Left cardiac atrium (tissue), 4 donors: ENCODE data around the gene PLPP3. TPM values are rescaled to one million over a fixed set of nuclear protein-coding genes. Genes with fewer than 3 reads are reported as not detected.
"Not testable (repeated sequence)": the region's sequence is repeated elsewhere in the genome, so short reads cannot be mapped to it uniquely, and the experiment has no call there.

Source experiments
- ATAC-seq, 2 donors: fragments of 200-7000 bp; cut with Tn5 transposase; one replicate each; pipeline ENCODE4 v1.9.1; 2020; ENCODE audit warnings: mild to moderate bottlenecking in 2 of 2, moderate library complexity in 2 of 2
- DNase-seq: peaks from one replicate; pipeline ENCODE4 v3.0.0-alpha.2; 2020
- intact Hi-C, 2 donors: fragments of 100-400 bp; cut with DNase I; formaldehyde crosslinking; loops; one replicate each; pipeline versions ENCODE4 v1.14.1 to v1.15.1; 2022 to 2023
- long read RNA-seq: library from polyadenylated mRNA; unstranded; transcript quantifications from one replicate; pipeline ENCODE4 v2.0.0, GENCODE V29; 2021
- total RNA-seq, 2 donors: library from RNA; stranded (reverse); fragmentation: NEBNext Ultra II Directional; extraction: Animal tissue kit (Norgen Biotek cat#: 25700); gene quantifications; one replicate each; pipeline ENCODE4 v1.2.1, GENCODE V29; 2021
- donor health status: DM: no; HTN: yes; CAD: no.
- donor health status: DM: no; HTN: yes; CAD: no; lungs with severe emphysema.
- donor health status: DM: yes; HTN: yes; CAD: no.
- donor health status: Dilated cardiomyopathy.

The PLPP3 gene
- 100 to 1,000 TPM in 1 of 2 donors, 10 to 100 TPM in 1; 85.1 to 115 TPM for total RNA-seq
- long read RNA-seq, transcript PLPP3-201 (6 exons, 3,292 nt), result major isoform, 38 of 48 reads
- long read RNA-seq, partial matches to known transcripts, result 4 of 48 reads
- long read RNA-seq, other reads (novel, unspliced or antisense), result 2 of 48 reads

DNA sequence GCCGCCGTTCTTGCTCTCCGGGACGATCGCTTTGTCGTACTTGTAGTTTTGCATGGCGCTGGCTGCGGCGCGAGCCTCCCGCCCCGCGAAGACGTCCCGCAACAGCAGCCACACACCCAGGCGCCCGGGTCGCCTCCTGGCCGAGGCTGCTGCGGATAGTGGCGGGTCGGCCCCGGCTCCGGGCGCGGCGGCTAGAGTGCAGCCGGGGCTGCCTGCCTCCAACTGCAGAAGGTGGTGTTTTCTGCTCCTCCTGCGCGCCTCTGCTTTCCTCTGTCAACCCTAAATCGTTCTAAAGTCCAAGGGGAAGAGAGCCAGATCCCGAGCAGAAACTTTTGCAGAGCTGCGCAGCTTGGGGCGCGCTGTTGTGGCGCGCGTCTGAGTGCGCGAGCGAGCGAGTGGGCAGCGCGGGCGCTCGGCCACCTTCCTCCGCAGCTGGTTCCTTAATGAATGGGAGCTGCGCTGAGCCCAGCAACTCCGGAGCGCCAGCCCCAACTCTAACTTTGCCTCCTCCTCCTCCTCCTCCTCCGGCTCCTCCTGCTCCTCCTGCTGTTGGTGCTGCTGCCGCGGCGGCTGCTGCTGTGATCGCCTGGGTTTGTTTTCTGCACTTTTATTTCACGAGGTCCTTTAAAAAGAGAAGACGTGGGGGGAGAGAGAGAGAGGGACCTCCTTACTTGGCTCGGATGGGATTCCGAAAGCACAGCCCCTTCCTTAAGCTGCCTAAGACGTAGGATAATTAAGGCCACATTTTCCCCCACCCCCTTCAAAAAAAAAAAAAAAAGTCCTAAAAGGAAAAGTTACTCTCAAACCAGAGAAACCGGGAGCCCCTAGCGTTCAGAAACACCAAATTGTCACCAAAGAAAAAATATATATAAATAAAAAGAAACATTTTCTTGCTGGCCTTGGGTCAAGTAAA lies at the start of gene PLPP3:
TSS of gene PLPP3 (minus strand) at position 601 of the 913 bp plus-strand sequence. CDS start at position 54, 547 bp downstream.
- intact Hi-C loops, result loop anchor here (5.0 to 10.0 kb wide), 4 partner anchors 67 to 224 kb away; no protein-coding TSS in a partner anchor

GRCh38 chr1:56627636-56628039 lies 48.3 kb upstream of the PLPP3 start:
- ATAC-seq, result no peak
- intact Hi-C loops, result no loop called here
- DNase-seq, result no peak

More for the DNA sequence above, at the start of gene PLPP3:
- DNase-seq, result peak; percentile 89
- peak; percentile 91 to 96 for ATAC-seq

DNA sequence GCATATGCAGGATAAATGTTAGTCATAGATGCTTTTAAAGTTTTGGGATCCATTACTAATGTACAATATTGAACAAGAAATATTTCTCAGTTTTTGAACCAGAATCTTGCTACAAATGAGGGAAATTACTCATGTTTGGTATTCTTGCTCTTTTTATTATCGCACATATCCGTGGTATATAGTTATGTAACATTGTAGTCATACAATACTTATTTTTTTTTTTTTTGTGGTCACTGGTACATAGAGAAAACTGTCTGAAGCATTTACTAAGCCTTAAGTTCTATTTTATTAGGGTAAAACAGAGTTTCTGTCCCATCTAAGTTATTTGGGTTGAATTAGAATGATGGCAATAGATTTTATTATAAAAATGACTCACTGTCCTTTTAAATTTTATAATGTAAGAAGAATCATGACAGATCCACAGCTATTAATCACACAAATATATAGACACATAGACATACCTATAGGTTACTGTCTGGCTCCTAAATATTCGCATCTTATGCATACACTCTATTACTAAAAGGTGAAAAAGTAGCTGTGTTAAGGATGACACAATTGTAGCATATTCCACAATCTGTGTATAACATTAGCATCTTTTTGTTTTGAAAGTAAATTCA lies 47.8 kb upstream of the PLPP3 start:
- intact Hi-C loops, result no loop called here
- ATAC-seq, result no peak
- DNase-seq, result no peak

DNA sequence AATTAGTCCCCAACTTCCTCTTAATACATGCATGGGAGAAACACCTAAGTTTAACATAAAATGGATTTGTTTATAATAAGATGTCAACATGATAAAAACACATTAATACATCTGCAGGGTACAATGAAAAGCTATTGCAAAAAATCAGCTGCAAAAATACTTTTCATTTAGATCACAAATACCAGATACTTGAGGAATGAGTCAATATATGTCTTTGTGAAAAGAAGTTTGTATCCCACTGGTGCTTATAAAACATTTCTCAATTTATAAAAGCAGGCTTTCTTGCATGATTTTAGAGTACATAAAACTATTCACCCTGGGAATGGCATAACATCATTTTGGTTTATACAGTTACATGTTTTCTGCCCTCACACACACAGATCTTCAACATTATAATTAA lies 47.2 kb upstream of the PLPP3 start:
- no peak for ATAC-seq
- intact Hi-C loops, result no loop called here
- no peak for DNase-seq

DNA sequence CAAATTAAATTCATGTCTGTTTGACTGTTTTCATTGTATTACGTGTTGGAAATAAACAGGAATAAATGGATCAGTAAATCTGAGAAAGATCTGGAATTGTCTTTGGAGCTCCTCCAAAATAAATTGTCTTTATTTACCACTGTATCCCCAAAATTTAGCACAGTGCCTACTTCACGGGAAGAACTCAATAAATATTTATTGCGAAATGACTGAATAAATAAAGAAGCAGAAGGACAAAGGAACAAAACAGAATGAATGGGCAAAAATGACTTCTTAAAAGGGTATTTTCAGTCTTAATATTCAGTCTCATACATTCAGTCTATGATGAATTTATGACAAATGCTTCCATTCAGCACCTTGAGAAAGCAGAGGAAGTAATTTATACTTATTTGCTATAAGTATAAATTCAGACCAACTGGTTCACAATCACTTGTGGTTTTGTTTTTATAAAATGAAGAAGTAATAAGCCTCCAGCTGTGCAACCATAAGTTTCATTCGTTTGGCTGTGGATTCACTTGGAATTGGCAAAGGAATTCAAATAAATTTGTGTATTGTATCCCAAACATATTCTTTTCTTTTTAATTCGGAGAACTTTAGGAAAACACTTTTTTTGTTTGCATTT lies 46.6 kb upstream of the PLPP3 start:
- ATAC-seq (no peak), DNase-seq (no peak)

DNA sequence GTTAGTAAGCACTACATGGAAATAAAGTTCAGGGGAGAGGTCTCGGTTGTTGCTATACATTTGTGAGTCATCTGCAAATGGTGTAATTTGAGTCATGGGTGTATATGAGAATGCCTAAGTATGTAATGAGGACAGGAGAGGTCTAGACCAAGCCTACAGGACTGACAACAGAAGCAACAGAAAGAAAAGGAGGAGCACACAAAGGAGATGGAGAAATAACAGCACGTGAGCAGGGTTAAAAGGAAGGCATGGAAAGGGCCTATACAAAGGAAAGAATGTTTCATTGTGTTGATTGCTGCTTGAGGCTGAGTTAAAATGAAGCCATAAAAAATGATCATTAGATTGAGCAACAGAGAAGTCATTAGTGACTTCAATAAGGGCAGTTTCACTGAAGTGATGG lies 37.8 kb upstream of the PLPP3 start:
- intact Hi-C loops, result no loop called here
- no peak for ATAC-seq
- no peak for DNase-seq

More for the DNA sequence above, 46.6 kb upstream of the PLPP3 start:
- intact Hi-C loops, result no loop called here

GRCh38 chr1:56610770-56611169 lies 31.4 kb upstream of the PLPP3 start:
- DNase-seq, intact Hi-C loops, ATAC-seq: not testable (repeated sequence)

DNA sequence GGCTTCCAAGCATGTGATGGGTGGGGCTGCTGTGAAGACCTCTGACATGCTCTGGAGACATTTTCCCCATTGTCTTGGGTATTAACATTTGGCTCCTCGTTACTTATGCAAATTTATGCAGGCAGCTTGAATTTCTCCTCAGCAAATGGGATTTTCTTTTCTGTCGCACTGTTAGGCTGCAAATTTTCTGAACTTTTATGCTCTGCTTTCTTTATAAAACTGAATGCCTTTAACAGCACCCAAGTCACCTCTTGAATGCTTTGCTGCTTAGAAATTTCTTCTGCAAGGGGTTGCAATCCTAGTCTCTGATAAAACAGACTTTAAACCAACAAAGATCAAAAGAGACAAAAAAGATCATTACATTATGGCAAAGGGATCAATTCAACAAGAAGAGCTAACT lies 30.7 kb upstream of the PLPP3 start:
- DNase-seq, intact Hi-C loops, ATAC-seq: not testable (repeated sequence)

DNA sequence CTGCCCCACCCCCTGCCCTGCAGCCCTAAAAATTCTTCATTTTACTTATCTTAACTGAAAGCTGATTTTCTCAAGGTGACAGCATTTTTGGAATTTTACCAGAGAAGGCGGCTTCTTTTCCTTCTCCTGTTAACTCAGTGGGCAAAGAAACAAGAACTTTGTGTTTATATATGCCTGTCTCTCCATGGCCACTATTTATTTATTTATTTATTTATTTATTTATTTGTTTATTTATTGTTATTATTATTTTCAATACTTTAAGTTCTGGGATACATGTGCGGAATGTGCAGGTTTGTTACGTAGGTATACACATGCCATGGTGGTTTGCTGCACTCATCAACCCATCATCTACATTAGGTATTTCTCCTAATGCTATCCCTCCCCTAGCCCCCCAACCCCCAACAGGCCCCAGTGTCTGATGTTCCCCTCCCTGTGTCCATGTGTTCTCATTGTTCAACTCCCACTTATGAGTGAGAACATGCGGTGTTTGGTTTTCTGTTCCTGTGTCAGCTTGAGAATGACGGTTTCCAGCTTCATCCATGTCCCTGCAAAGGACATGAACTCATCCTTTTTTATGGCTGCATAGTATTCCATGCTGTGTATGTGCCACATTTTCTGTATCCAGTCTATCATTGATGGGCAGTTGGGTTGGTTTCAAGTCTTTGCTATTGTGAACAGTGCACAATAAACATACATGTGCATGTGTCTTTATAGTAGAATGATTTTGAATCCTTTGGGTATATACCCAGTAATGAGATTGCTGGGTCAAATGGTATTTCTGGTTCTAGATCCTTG lies 16.2 kb upstream of the PLPP3 start:
- ATAC-seq, intact Hi-C loops: not testable (repeated sequence)

DNA sequence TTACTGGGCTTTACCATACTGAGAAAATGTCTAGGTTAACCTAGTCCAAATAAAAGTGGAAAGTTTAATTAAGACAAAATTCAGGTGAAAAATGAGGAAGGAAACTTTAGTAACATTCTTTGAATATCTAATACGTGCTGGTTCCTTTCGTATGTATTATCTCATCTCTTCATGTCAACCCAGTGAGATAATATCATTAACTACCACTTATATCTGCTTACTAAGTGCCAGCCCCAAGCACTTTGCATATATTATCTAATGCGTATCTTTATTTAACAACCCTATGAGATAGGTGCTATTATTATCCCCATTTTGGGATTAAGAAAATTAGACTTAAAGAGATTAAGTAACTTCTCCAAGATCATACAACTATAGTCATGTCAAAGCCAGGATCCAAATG lies 12.5 kb upstream of the PLPP3 start:
- DNase-seq (no peak), ATAC-seq (no peak)
- intact Hi-C loops, result no loop called here

More for the DNA sequence above, 16.2 kb upstream of the PLPP3 start:
- not testable (repeated sequence) for DNase-seq

DNA sequence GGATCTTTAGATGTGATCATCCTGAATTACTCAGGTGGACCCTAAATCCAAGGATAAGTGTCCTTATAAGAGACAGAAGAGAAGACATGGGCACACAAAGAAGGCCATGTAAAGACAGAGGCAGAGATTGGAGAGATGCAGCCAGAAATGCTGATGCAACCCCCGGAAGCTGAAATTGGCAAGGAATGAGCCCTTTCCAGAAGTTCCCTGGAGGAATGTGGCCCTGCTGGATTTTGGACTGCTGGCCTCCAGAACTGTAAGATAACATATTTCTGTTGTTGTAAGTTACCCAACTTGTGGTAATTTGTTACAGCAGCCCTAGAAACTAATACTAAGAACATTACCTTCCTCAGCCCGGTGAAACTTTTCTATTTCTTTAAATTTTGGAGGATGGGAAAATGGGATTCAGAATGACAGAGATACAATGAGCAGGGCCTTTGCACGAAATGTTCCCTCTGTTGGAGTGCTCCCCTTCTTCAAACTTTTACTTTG lies 11.2 kb upstream of the PLPP3 start:
- no peak for ATAC-seq
- intact Hi-C loops, result no loop called here
- DNase-seq, result no peak

- DNase-seq (no peak), ATAC-seq (no peak)
- intact Hi-C loops, result loop anchor here (5.0 to 10.0 kb wide), 2 partner anchors 335 to 1312 kb away; no protein-coding TSS in a partner anchor
Measured at GRCh38 chr1:56589369-56589768, 10.0 kb upstream of the PLPP3 start.

DNA sequence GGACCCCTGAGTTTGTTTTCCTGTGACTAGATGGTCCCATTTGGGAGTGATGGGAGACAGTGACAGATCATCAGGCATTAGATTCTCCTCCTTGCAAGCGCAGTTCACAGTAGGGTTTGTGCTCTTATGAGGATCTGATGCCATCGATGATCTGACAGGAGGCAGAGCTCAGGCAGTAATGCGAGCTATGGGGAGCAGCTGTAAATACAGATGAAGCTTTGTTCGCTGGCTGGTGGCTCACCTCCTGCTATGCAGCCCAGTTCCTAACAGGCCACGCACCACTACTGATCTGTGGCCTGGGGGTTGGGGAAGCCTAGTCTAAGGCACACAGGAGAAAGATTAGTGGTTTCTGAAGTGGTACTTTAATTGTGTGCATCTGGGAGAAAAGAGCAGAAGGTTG lies 7.1 kb upstream of the PLPP3 start:
- DNase-seq (no peak), ATAC-seq (no peak)
- intact Hi-C loops, result loop anchor here (5.0 to 10.0 kb wide), 2 partner anchors 332 to 1309 kb away; no protein-coding TSS in a partner anchor

DNA sequence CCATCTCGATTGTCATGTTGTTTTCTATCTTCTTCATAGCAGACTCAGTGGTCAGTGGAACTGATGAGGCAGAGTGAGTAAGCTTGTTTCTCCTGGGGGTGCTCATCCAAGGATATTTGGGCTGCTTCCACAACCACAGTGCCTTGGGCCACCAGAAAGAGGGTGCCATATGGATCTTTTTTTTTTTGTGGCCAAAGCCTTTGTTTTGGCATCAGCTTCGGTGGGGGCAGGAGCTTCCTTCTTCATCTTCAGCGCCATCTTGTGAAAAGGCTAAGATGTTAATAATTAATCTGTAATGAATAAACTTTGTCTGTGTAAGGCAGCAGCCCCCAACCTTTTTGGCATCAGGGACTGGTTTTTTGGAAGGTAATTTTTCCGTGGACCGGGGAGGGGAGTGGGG lies 6.6 kb upstream of the PLPP3 start:
- intact Hi-C loops, result loop anchor here (2.0 to 10.0 kb wide), 3 partner anchors 331 to 1309 kb away; no protein-coding TSS in a partner anchor
- no peak for ATAC-seq
- no peak for DNase-seq

DNA sequence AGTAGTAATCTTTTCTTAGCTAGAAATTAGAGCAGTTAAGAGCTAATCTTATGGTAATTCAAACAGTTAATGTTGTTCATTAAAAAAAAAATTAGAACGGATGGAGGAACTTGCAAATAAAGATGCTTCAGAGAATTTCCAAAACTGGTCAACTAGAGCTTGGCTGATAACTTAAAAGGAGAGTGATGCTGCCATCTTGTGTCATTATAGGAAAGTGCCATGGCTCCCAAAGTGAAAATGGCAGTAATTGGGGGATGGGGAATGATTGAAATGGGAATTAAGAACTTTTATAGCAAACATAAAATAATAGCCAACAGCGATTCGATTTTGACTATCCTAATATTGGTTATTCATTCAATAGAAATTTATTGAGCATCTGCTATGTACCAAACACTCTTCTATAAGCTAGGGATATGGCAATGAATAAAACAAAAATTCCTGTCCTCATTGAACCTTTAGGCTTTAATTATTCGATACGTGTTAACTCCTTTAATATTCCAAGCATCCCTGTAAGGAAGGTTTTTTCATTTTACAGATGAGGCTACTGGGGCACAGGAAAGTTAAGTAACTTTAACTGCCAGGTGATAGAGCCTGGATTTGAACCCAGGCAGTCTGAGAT lies 5.7 kb upstream of the PLPP3 start:
- DNase-seq, result no peak
- ATAC-seq, result peak; percentile 44 to 54
- intact Hi-C loops, result loop anchor here (2.0 to 10.0 kb wide), 4 partner anchors 330 to 1308 kb away; no protein-coding TSS in a partner anchor

- ATAC-seq (no peak), DNase-seq (no peak)
- intact Hi-C loops, result loop anchor here (2.0 to 10.0 kb wide), 3 partner anchors 329 to 1299 kb away; no protein-coding TSS in a partner anchor
Measured at GRCh38 chr1:56583957-56584468, 4.7 kb upstream of the PLPP3 start.

- intact Hi-C loops, result loop anchor here (5.0 to 10.0 kb wide), 2 partner anchors 326 to 1203 kb away; no protein-coding TSS in a partner anchor
- ATAC-seq (no peak), DNase-seq (no peak)
Measured at GRCh38 chr1:56580771-56581170, 1.4 kb upstream of the PLPP3 start.
